Neural cell (in vitro differentiated cells): Measurements from ENCODE around the gene PDE11A.
A peak's percentile ranks its signal among the peaks of the same experiment; 100 is the strongest.

ENCODE experiments used
- REST ChIP-seq: IDR thresholded peaks from 2 replicates; pipeline ENCODE4 v1.6.1; 2012; ENCODE audit warnings: borderline replicate concordance
- SMC3 ChIP-seq: fragments of 450-650 bp; conservative IDR thresholded peaks from 2 replicates; pipeline ENCODE4 v1.6.1; 2014; ENCODE audit warnings: antibody characterized with exemption, mild to moderate bottlenecking, moderate library complexity; ENCODE audit not compliant: poor library complexity

GRCh38 chr2:177758591-177759371 lies 313.8 kb downstream of the PDE11A start:
- TF ChIP-seq REST (no peak), SMC3 (peak; percentile 96)
